Astrocyte (in vitro differentiated cells and primary cell): Measurements from ENCODE around the gene CDO1.

Source experiments
- EZH2 ChIP-seq: IDR thresholded peaks from 2 replicates; pipeline ENCODE4 v1.6.1; 2012; ENCODE audit warnings: mild to moderate bottlenecking, low read length, inconsistent platforms; ENCODE audit not compliant: insufficient read depth
- TF ChIP-seq, protein P1 (sequence below): IDR thresholded peaks from 2 replicates; pipeline ENCODE4 v1.5.1; 2011; ENCODE audit warnings: low read depth, mild to moderate bottlenecking, inconsistent platforms, low read length, moderate library complexity; ENCODE audit not compliant: insufficient read depth

GRCh38 chr5:115800108-115800507 is 16.4 kb downstream of the CDO1 start:
- TF ChIP-seq, protein P1, sequence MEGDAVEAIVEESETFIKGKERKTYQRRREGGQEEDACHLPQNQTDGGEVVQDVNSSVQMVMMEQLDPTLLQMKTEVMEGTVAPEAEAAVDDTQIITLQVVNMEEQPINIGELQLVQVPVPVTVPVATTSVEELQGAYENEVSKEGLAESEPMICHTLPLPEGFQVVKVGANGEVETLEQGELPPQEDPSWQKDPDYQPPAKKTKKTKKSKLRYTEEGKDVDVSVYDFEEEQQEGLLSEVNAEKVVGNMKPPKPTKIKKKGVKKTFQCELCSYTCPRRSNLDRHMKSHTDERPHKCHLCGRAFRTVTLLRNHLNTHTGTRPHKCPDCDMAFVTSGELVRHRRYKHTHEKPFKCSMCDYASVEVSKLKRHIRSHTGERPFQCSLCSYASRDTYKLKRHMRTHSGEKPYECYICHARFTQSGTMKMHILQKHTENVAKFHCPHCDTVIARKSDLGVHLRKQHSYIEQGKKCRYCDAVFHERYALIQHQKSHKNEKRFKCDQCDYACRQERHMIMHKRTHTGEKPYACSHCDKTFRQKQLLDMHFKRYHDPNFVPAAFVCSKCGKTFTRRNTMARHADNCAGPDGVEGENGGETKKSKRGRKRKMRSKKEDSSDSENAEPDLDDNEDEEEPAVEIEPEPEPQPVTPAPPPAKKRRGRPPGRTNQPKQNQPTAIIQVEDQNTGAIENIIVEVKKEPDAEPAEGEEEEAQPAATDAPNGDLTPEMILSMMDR: no peak
- TF ChIP-seq EZH2: no peak
